HK-2 (cell line): ENCODE measurements around the gene DNMBP.
"Not testable (repeated sequence)": the region's sequence is repeated elsewhere in the genome, so short reads cannot be mapped to it uniquely, and the experiment has no call there.

Source experiments
- DNase-seq: peaks from one replicate; pipeline ENCODE4 v3.0.0-alpha.2; 2018; ENCODE audit not compliant: unreplicated experiment

DNMBP gene

GRCh38 chr10:99869581-99870122 is 140.1 kb downstream of the DNMBP start:
- no peak for DNase-seq

GRCh38 chr10:99867250-99867649 is 142.5 kb downstream of the DNMBP start:
- DNase-seq: not testable (repeated sequence)

GRCh38 chr10:99863535-99864240 is 146.1 kb downstream of the DNMBP start:
- not testable (repeated sequence) for DNase-seq

GRCh38 chr10:99860466-99860865 is 149.3 kb downstream of the DNMBP start:
- no peak for DNase-seq

- DNase-seq: no peak
These were observed 150.2 kb downstream of the DNMBP start for GRCh38 chr10:99859585-99859984.

- no peak for DNase-seq
These were observed 150.9 kb downstream of the DNMBP start for GRCh38 chr10:99858849-99859248.

GRCh38 chr10:99855479-99856071 is 154.2 kb downstream of the DNMBP start:
- no peak for DNase-seq

- no peak for DNase-seq
These were observed 154.9 kb downstream of the DNMBP start for GRCh38 chr10:99854860-99855259.

- no peak for DNase-seq
These were observed 156.1 kb downstream of the DNMBP start for GRCh38 chr10:99853655-99854054.

GRCh38 chr10:99852481-99853213 is 157.1 kb downstream of the DNMBP start:
- no peak for DNase-seq

GRCh38 chr10:99851825-99852224 is 157.9 kb downstream of the DNMBP start:
- DNase-seq: no peak

- DNase-seq: no peak
These were observed 158.9 kb downstream of the DNMBP start for GRCh38 chr10:99850767-99851340.

- DNase-seq: no peak
These were observed 159.6 kb downstream of the DNMBP start for GRCh38 chr10:99850021-99850766.

GRCh38 chr10:99849536-99849935 is 160.2 kb downstream of the DNMBP start:
- no peak for DNase-seq

GRCh38 chr10:99849057-99849456 is 160.7 kb downstream of the DNMBP start:
- DNase-seq: no peak

GRCh38 chr10:99845837-99846382 is 163.8 kb downstream of the DNMBP start:
- DNase-seq: peak; percentile 71

- DNase-seq: no peak
These were observed 165.3 kb downstream of the DNMBP start for GRCh38 chr10:99844433-99844955.

- DNase-seq: no peak
These were observed 166.4 kb downstream of the DNMBP start for GRCh38 chr10:99843310-99843709.

GRCh38 chr10:99841746-99842145 is 168.0 kb downstream of the DNMBP start:
- DNase-seq: no peak

GRCh38 chr10:99840859-99841258 is 168.9 kb downstream of the DNMBP start:
- not testable (repeated sequence) for DNase-seq

GRCh38 chr10:99836711-99837110 is 173.0 kb downstream of the DNMBP start:
- DNase-seq: no peak
